ENCODE data around the gene TIMMDC1. TPM values are rescaled to one million over a fixed set of nuclear protein-coding genes. Genes with fewer than 3 reads are reported as not detected.
"Not testable (repeated sequence)": the region's sequence is repeated elsewhere in the genome, so short reads cannot be mapped to it uniquely, and the experiment has no call there.

Gene TIMMDC1
- total RNA-seq, 2 donors from 2014 or later = 79.9 to 108 TPM

DNA sequence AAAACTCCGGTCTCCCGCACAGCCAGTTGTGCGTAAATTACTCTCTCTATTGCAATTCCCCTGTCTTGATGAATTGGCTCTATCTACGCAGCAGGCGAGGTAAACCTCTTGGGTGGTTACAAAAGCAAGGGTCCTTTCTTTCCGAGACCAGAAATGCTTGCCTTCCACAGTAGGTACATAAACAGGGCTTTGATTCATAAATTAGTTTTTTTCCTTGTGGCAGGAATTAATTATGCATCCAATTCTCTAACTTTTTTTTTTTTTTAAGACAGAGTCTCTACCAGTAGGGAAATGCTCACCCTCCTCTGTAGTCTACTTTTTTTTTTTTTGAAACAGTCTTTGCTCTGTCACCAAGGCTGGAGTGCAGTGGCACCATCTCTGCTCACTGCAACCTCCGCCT, 44.8 kb downstream of the TIMMDC1 start:
- no peaks in the 10 kb centered on the region for H3K27me3 ChIP-seq
- no peak for DNase-seq (ENCODE audit: low spot score)
- H3K4me1 ChIP-seq = no peaks in the 10 kb centered on the region
- no peaks in the 10 kb centered on the region for H3K36me3 ChIP-seq
- H3K9me3 ChIP-seq = no peaks in the 10 kb centered on the region
- no peak overlapping the region for H3K4me3 ChIP-seq
- TF ChIP-seq, protein P1, sequence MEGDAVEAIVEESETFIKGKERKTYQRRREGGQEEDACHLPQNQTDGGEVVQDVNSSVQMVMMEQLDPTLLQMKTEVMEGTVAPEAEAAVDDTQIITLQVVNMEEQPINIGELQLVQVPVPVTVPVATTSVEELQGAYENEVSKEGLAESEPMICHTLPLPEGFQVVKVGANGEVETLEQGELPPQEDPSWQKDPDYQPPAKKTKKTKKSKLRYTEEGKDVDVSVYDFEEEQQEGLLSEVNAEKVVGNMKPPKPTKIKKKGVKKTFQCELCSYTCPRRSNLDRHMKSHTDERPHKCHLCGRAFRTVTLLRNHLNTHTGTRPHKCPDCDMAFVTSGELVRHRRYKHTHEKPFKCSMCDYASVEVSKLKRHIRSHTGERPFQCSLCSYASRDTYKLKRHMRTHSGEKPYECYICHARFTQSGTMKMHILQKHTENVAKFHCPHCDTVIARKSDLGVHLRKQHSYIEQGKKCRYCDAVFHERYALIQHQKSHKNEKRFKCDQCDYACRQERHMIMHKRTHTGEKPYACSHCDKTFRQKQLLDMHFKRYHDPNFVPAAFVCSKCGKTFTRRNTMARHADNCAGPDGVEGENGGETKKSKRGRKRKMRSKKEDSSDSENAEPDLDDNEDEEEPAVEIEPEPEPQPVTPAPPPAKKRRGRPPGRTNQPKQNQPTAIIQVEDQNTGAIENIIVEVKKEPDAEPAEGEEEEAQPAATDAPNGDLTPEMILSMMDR (IDR thresholded peaks at IDR 0.05) = no peak
- no peak overlapping the region for H3K27ac ChIP-seq

DNA sequence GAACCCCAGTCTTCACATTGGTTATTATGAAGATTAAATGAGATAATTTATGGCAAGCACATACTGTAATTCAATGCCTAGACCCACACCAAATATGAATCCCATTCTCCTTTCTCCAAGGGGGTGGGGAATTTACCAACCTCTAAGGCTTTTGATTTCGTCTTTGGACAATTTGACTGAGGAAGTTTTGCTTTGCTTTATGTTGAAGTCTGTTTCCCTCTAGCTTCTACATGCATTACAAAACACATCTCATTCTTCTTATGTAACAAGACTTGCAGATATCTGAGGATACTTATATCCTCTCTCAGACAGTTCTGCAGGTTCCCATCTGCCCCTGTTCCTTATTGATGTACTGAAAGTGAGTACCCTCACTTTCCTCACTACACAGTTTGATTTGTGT, 48.9 kb downstream of the TIMMDC1 start:
- Histone ChIP-seq H3K36me3 (no peaks in the 10 kb centered on the region), H3K27ac (no peak overlapping the region), H3K27me3 (no peaks in the 10 kb centered on the region), H3K4me3 (no peak overlapping the region), H3K4me1 (no peaks in the 10 kb centered on the region), H3K9me3 (no peaks in the 10 kb centered on the region)
- no peak for DNase-seq (ENCODE audit: low spot score)
- TF ChIP-seq, protein P1 (IDR thresholded peaks at IDR 0.05) = no peak

DNA sequence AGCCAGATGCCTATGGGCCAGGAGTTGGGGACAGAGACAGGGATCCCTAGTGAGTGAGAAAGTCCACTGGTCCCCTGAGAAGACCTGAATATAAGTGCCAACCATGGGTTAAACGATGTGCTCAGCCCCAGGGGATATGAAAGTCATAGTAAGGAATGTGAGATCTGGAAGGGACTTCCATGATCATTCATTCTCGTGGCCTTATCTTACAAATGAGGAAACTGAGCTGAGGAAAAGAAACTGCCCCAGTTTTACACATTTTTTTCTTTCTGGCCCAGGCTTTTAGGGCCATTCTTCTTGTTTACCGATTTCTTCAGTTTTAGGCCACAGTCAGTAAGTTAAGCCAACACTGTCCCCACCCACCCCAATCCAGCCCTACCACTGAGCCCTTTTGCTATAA, 50.0 kb downstream of the TIMMDC1 start:
- TF ChIP-seq, protein P1 (IDR thresholded peaks at IDR 0.05) = no peak
- H3K4me1 ChIP-seq = no peaks in the 10 kb centered on the region
- no peaks in the 10 kb centered on the region for H3K36me3 ChIP-seq
- H3K27ac ChIP-seq = no peak overlapping the region
- no peaks in the 10 kb centered on the region for H3K27me3 ChIP-seq
- no peak overlapping the region for H3K4me3 ChIP-seq
- no peaks in the 10 kb centered on the region for H3K9me3 ChIP-seq
- no peak for DNase-seq (ENCODE audit: low spot score)

DNA sequence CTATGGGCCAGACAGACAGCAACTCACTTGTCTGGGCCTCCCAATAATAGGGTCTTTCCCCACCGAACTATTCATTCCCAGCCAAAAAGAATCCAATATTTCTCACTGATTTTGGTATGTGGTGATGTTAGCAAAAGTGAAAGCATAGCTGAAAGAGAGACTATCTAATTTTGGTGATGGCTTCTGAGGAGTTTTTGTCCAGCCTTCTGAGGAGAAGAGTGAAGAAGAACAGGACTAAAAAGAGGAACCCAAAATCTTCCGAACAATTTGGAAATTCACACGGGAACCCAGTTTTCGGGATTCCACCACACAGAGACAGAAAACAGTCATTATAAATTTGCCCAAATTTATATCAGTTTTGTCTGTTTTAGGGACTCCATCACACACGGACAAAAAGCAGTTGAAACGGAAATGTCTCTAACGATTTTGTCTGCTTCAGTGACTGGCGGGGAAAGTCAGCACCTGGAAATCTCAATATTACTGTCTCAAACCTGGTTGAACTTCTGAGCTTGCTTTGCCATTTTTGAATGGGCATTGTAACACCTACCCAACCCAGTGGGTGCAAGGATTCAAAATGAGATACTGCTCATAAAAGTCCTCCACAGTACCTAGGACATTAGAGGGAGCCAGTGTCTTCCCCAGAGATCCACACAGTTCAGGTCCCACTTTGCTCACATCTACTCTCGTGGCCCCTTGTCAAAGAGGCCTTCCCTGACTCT, 52.0 kb downstream of the TIMMDC1 start:
- H3K9me3 ChIP-seq = no peaks in the 10 kb centered on the region
- H3K4me3 ChIP-seq = no peak overlapping the region
- H3K36me3 ChIP-seq = no peaks in the 10 kb centered on the region
- no peak overlapping the region for H3K27ac ChIP-seq
- H3K4me1 ChIP-seq = no peaks in the 10 kb centered on the region
- no peaks in the 10 kb centered on the region for H3K27me3 ChIP-seq
- DNase-seq (ENCODE audit: low spot score) = no peak
- TF ChIP-seq, protein P1 (IDR thresholded peaks at IDR 0.05) = no peak

DNA sequence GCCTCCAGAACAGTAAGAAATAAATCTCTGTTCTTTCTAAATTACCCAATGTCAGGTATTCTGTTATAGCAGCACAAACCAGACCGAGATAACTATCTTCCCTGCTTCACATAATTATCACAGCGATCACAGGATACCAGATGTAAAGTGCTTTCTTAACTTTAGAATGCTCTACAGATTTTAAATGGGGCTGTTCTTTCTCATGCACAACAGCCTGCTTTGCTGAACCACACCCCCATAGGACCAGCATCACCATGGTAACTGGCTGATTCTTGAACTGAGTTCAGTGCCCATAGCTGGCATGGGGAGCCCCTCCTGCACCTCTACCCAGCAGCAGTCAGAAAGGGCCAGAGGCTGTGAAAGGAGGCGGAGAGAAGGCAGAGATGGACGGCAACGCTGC, 53.3 kb downstream of the TIMMDC1 start:
- Histone ChIP-seq H3K36me3 (no peaks in the 10 kb centered on the region), H3K27me3 (no peaks in the 10 kb centered on the region), H3K9me3 (no peaks in the 10 kb centered on the region), H3K4me1 (no peaks in the 10 kb centered on the region), H3K27ac (no peak overlapping the region), H3K4me3 (no peak overlapping the region)
- no peak for DNase-seq (ENCODE audit: low spot score)
- TF ChIP-seq, protein P1 (IDR thresholded peaks at IDR 0.05) = no peak

DNA sequence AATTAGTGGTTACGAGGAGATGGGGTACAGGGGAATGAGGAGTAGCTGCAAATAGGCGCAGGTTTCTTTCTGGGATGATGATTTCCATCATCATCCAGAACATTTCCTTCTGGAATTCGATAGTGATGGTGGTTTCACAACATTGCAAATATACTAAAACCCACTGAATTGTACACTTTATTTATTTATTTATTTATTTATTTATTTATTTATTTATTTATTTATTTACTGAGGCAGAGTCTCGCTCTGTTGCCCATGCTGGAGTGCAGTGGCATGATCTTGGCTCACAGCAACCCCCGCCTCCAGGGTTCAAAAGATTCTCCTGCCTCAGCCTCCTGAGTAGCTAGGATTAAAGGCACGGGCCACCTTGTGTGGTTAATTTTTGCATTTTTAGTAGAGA, 54.6 kb downstream of the TIMMDC1 start:
- H3K9me3 ChIP-seq; H3K27ac ChIP-seq; H3K4me3 ChIP-seq; DNase-seq (ENCODE audit: low spot score); H3K27me3 ChIP-seq; H3K36me3 ChIP-seq; H3K4me1 ChIP-seq: not testable (repeated sequence)

Measured in right atrium auricular region (tissue), 2 donors.